ENCODE measurements around the gene CHMP1B. TPM values are rescaled to one million over a fixed set of nuclear protein-coding genes. Genes with fewer than 3 reads are reported as not detected.
"Not testable (repeated sequence)": the region's sequence is repeated elsewhere in the genome, so short reads cannot be mapped to it uniquely, and the experiment has no call there.

The CHMP1B gene
- total RNA-seq, 1 experiment from 2014 or later = 22.6 TPM

GRCh38 chr18:11889284-11889683, 38.1 kb downstream of the CHMP1B start:
- Histone ChIP-seq H3K4me3 (ENCODE audit: insufficient read depth, low read depth, low read length) (no peak overlapping the region), H3K36me3 (replicated peaks; ENCODE audit: control insufficient read depth, insufficient read depth, low read length) (peaks cover 5% of the 10 kb centered on the region), H3K27me3 (ENCODE audit: control insufficient read depth, insufficient read depth, low read length) (no peaks in the 10 kb centered on the region)
- DNase-seq = no peak

- Histone ChIP-seq H3K36me3 (replicated peaks; ENCODE audit: control insufficient read depth, insufficient read depth, low read length) (peaks cover 6% of the 10 kb centered on the region), H3K4me3 (ENCODE audit: insufficient read depth, low read depth, low read length) (no peak overlapping the region), H3K27me3 (ENCODE audit: control insufficient read depth, insufficient read depth, low read length) (no peaks in the 10 kb centered on the region)
- DNase-seq = no peak
These were observed 40.5 kb downstream of the CHMP1B start for GRCh38 chr18:11891737-11892136.

GRCh38 chr18:11892438-11892837, 41.2 kb downstream of the CHMP1B start:
- not testable (repeated sequence) for H3K27me3 ChIP-seq (ENCODE audit: control insufficient read depth, insufficient read depth, low read length); DNase-seq; H3K36me3 ChIP-seq (replicated peaks; ENCODE audit: control insufficient read depth, insufficient read depth, low read length); H3K4me3 ChIP-seq (ENCODE audit: insufficient read depth, low read depth, low read length)

- H3K27me3 ChIP-seq (ENCODE audit: control insufficient read depth, insufficient read depth, low read length) = no peaks in the 10 kb centered on the region
- no peak for DNase-seq
- peaks cover 4% of the 10 kb centered on the region for H3K36me3 ChIP-seq (replicated peaks; ENCODE audit: control insufficient read depth, insufficient read depth, low read length)
- H3K4me3 ChIP-seq (ENCODE audit: insufficient read depth, low read depth, low read length) = no peak overlapping the region
These were observed 46.6 kb downstream of the CHMP1B start for GRCh38 chr18:11897781-11898180.

- no peaks in the 10 kb centered on the region for H3K27me3 ChIP-seq (ENCODE audit: control insufficient read depth, insufficient read depth, low read length)
- no peak for DNase-seq
- peaks cover 2% of the 10 kb centered on the region for H3K36me3 ChIP-seq (replicated peaks; ENCODE audit: control insufficient read depth, insufficient read depth, low read length)
- H3K4me3 ChIP-seq (ENCODE audit: insufficient read depth, low read depth, low read length) = no peak overlapping the region
These were observed 47.9 kb downstream of the CHMP1B start for GRCh38 chr18:11899063-11899462.

GRCh38 chr18:11901826-11902438, 50.7 kb downstream of the CHMP1B start:
- Histone ChIP-seq H3K36me3 (replicated peaks; ENCODE audit: control insufficient read depth, insufficient read depth, low read length) (no peaks in the 10 kb centered on the region), H3K4me3 (ENCODE audit: insufficient read depth, low read depth, low read length) (no peak overlapping the region), H3K27me3 (ENCODE audit: control insufficient read depth, insufficient read depth, low read length) (no peaks in the 10 kb centered on the region)
- no peak for DNase-seq

GRCh38 chr18:11902522-11903292, 51.5 kb downstream of the CHMP1B start:
- Histone ChIP-seq H3K27me3 (ENCODE audit: control insufficient read depth, insufficient read depth, low read length) (no peaks in the 10 kb centered on the region), H3K4me3 (ENCODE audit: insufficient read depth, low read depth, low read length) (no peak overlapping the region), H3K36me3 (replicated peaks; ENCODE audit: control insufficient read depth, insufficient read depth, low read length) (no peaks in the 10 kb centered on the region)
- DNase-seq = no peak

Other genes with a start within 250 kb of the CHMP1B start
- not detected in 2 replicates for gene SLC35G4, start 241.8 kb upstream of the CHMP1B start, total RNA-seq (2014; rRNA removed; shearing (Covaris generic))
- 24.5 and 38.9 TPM in 2 replicates for gene GNAL, start 162.1 kb upstream of the CHMP1B start, total RNA-seq (2014; rRNA removed; shearing (Covaris generic))
- gene MPPE1, start 56.9 kb downstream of the CHMP1B start, total RNA-seq (2014; rRNA removed; shearing (Covaris generic)) = 11.4 and 15.4 TPM in 2 replicates
- gene IMPA2, start 130.1 kb downstream of the CHMP1B start, total RNA-seq (2014; rRNA removed; shearing (Covaris generic)) = 161 and 210 TPM in 2 replicates
- not detected in 2 replicates for gene ANKRD62, start 242.4 kb downstream of the CHMP1B start, total RNA-seq (2014; rRNA removed; shearing (Covaris generic))

Data from H7 (cell line).